Measurements from ENCODE around the gene ABCC3. TPM values are rescaled to one million over a fixed set of nuclear protein-coding genes. Genes with fewer than 3 reads are reported as not detected.

The ABCC3 gene
- total RNA-seq, 4 donors from 2014 or later, result 25.8 to 47.5 (median 35.2) TPM

DNA sequence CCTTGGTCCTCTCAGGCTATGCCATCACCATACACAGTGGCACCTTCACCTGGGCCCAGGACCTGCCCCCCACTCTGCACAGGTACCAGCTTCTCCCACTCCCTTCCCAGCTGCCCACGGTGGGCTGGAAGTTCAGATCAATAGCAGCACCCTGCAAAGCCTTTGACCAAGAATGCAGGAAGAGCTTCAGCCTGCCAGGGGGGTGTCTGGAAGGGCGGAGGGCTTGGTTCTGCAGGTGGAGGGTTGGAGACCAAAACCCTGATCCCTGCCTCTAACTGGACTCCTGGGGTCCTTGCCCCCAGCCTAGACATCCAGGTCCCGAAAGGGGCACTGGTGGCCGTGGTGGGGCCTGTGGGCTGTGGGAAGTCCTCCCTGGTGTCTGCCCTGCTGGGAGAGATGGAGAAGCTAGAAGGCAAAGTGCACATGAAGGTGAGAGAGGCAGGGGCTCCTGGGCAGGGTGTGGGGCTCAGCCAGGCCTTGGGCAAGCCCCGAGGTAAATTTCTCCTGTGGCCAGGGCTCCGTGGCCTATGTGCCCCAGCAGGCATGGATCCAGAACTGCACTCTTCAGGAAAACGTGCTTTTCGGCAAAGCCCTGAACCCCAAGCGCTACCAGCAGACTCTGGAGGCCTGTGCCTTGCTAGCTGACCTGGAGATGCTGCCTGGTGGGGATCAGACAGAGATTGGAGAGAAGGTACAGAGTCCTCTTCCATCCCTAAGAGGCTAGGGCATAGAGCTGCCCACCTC lies 34.3 kb downstream of the ABCC3 start:
- TF ChIP-seq, protein P1, sequence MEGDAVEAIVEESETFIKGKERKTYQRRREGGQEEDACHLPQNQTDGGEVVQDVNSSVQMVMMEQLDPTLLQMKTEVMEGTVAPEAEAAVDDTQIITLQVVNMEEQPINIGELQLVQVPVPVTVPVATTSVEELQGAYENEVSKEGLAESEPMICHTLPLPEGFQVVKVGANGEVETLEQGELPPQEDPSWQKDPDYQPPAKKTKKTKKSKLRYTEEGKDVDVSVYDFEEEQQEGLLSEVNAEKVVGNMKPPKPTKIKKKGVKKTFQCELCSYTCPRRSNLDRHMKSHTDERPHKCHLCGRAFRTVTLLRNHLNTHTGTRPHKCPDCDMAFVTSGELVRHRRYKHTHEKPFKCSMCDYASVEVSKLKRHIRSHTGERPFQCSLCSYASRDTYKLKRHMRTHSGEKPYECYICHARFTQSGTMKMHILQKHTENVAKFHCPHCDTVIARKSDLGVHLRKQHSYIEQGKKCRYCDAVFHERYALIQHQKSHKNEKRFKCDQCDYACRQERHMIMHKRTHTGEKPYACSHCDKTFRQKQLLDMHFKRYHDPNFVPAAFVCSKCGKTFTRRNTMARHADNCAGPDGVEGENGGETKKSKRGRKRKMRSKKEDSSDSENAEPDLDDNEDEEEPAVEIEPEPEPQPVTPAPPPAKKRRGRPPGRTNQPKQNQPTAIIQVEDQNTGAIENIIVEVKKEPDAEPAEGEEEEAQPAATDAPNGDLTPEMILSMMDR (IDR thresholded peaks at IDR 0.05), result no peak
- TF ChIP-seq POLR2A (IDR thresholded peaks at IDR 0.05), result no peak
- WGBS, 2 donors, result 87% methylated on average over 9 of the region's 9 CpGs
- H3K4me3 ChIP-seq (ENCODE audit: low read depth, poor library complexity, severe bottlenecking), result no peak overlapping the region
- intact Hi-C loops (cut with DNase I; ENCODE audit: low total_unique reads), result no loop called here
- no peak for DNase-seq (ENCODE audit: low spot score in 2 of 2)

DNA sequence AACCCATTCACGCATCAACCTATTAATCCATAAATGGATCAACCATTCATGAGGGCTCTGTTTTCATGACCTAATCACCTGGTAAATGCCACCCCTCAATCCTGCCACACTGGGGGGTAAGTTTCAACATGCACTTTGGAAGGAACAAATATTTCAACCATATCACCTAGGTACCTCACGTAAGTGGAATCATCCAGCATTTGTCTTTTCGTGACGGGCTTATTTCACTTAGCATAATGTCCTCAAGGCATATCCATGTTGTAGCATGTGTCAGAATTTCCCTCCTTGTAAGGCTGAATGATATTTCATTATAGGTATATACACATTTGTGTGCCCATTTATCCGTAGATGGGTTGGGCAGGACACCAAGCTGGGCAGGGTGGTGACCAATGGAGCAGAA lies 37.4 kb downstream of the ABCC3 start:
- intact Hi-C loops (cut with DNase I; ENCODE audit: low total_unique reads), result no loop called here
- DNase-seq (ENCODE audit: low spot score in 2 of 2), result no peak
- TF ChIP-seq, protein P1 (IDR thresholded peaks at IDR 0.05), result no peak
- TF ChIP-seq POLR2A (IDR thresholded peaks at IDR 0.05), result no peak
- H3K4me3 ChIP-seq (ENCODE audit: low read depth, poor library complexity, severe bottlenecking), result no peak overlapping the region
- 79 to 81% methylated on average over 5 of the region's 5 CpGs for WGBS, 2 donors

DNA sequence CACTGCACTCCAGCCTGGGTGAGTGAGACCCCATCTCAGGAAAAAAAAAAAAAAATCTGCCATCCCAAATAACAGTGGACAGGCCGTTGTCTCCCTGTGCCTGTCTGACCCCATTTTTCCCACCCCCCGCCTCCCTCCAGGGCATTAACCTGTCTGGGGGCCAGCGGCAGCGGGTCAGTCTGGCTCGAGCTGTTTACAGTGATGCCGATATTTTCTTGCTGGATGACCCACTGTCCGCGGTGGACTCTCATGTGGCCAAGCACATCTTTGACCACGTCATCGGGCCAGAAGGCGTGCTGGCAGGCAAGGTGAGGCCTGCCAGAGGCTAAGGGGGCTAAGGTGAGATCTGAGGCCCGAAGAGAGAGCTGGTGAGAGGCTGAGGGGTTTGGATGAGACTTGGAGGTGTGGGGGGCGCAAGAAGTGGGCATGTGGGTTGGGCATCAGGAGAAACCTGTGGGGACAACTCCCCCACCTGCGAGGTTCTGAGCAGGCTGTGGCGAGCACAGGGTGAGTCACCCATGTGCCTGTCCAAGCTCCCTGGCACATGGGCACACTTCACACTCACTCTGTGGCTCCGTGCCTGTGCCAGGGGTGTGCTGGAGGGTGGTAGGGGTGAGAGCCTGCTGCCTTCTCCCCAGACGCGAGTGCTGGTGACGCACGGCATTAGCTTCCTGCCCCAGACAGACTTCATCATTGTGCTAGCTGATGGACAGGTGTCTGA lies 38.3 kb downstream of the ABCC3 start:
- WGBS, 2 donors, result 44 to 63% methylated on average over 14 to 20 of the region's 20 CpGs
- no peak overlapping the region for H3K4me3 ChIP-seq (ENCODE audit: low read depth, poor library complexity, severe bottlenecking)
- TF ChIP-seq, protein P1 (IDR thresholded peaks at IDR 0.05), result no peak
- TF ChIP-seq POLR2A (IDR thresholded peaks at IDR 0.05), result no peak
- DNase-seq (ENCODE audit: low spot score in 2 of 2), result peak in 1 of 2 donors; percentile 40
- intact Hi-C loops (cut with DNase I; ENCODE audit: low total_unique reads), result no loop called here

DNA sequence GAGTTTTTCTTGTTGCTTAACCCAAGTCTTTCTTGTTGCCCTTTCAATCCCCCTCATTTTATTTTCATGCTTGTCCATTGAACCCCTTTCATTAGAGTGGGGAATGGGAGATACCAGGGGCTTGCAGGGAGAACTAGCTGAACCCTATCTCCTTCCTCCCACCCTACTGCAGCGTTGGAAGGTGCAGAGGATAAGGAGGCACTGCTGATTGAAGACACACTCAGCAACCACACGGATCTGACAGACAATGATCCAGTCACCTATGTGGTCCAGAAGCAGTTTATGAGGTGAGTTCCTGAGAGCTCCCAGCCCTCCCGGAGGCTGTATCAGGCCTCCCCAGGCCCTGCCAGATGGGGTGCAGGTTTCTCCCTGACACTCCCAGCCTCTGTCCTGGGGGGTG lies 40.5 kb downstream of the ABCC3 start:
- intact Hi-C loops (cut with DNase I; ENCODE audit: low total_unique reads), result no loop called here
- DNase-seq (ENCODE audit: low spot score in 2 of 2), result no peak
- TF ChIP-seq, protein P1 (IDR thresholded peaks at IDR 0.05), result no peak
- H3K4me3 ChIP-seq (ENCODE audit: low read depth, poor library complexity, severe bottlenecking), result no peak overlapping the region
- 73 to 79% methylated on average over 3 of the region's 3 CpGs for WGBS, 2 donors

DNA sequence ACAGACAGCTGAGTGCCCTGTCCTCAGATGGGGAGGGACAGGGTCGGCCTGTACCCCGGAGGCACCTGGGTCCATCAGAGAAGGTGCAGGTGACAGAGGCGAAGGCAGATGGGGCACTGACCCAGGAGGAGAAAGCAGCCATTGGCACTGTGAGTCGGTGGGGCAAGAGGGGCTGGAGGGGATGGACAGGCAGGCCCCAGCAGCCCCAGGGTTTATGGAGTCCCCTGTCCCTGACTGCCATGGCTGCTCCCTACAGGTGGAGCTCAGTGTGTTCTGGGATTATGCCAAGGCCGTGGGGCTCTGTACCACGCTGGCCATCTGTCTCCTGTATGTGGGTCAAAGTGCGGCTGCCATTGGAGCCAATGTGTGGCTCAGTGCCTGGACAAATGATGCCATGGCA lies 40.9 kb downstream of the ABCC3 start:
- TF ChIP-seq, protein P1 (IDR thresholded peaks at IDR 0.05), result no peak
- no peak for TF ChIP-seq POLR2A (IDR thresholded peaks at IDR 0.05)
- WGBS, 2 donors, result 82 to 90% methylated on average over 6 to 7 of the region's 7 CpGs
- no peak overlapping the region for H3K4me3 ChIP-seq (ENCODE audit: low read depth, poor library complexity, severe bottlenecking)
- peak in 1 of 2 donors; percentile 81 for DNase-seq (ENCODE audit: low spot score in 2 of 2)
- intact Hi-C loops (cut with DNase I; ENCODE audit: low total_unique reads), result no loop called here

Measured in lower leg skin (tissue), 4 donors.